ENCODE measurements around the gene CYP19A1. TPM values are rescaled to one million over a fixed set of nuclear protein-coding genes. Genes with fewer than 3 reads are reported as not detected.
A peak's percentile ranks its signal among the peaks of the same experiment; 100 is the strongest.
"Not testable (repeated sequence)": the region's sequence is repeated elsewhere in the genome, so short reads cannot be mapped to it uniquely, and the experiment has no call there.

Gene CYP19A1
- total RNA-seq, 1 donor, result not detected

DNA sequence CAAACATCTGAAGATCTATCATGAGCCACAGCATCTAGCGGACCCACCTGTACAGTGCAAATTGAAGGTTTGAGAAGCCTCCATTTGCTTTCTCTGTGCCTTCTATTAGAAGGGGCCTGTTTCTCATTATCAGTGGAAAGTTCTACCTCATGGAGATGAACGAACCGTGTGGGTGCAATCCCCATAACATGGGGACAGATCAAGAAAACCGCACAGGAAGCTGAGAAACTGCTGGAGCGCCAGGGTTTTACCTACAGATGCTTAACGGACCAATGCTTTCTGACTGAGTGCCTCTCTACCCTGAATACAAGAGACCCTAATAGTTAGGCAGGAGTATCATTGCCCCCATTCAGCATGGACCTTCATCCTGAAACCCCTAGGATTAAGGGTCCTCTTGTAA lies 53.5 kb downstream of the CYP19A1 start:
- TF ChIP-seq CTCF (IDR thresholded peaks at IDR 0.05; ENCODE audit: insufficient read depth, low read depth, low read length), result no peak
- H3K4me3 ChIP-seq (ENCODE audit: low read depth, low read length), result no peak overlapping the region

DNA sequence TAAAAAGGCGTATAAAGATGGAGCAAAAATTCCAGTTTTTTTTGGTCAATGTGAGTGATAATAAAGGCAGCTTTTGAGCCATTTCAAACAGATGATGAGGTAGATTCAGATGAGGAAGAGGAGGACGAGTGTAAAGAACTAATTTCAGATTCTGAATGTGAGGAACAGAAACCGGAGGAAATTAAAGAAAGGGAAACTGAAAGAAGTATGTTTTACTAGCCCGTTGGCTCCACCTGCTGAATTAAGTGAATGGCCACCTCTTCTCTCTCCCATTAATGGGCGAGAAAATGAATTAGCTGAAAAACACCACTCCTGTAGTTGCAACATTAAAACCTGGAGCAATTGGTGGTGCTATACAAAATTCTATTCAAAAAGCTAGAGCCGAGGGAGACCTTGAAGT lies 55.4 kb downstream of the CYP19A1 start:
- no peak overlapping the region for H3K4me3 ChIP-seq (ENCODE audit: low read depth, low read length)
- TF ChIP-seq CTCF (IDR thresholded peaks at IDR 0.05; ENCODE audit: insufficient read depth, low read depth, low read length), result peak; percentile 7
- no peak for DNase-seq (ENCODE audit: low read depth)

More for the DNA sequence above, 53.5 kb downstream of the CYP19A1 start:
- no peak for DNase-seq (ENCODE audit: low read depth)

- not testable (repeated sequence) for H3K4me3 ChIP-seq (ENCODE audit: low read depth, low read length)
- peak; percentile 50 for DNase-seq (ENCODE audit: low read depth)
Measured at GRCh38 chr15:51282241-51282640, 56.2 kb downstream of the CYP19A1 start.

GRCh38 chr15:51281368-51281967 lies 56.9 kb downstream of the CYP19A1 start:
- DNase-seq (ENCODE audit: low read depth), result peak; percentile 69
- peak; percentile 85 for TF ChIP-seq CTCF (IDR thresholded peaks at IDR 0.05; ENCODE audit: insufficient read depth, low read depth, low read length)
- no peak overlapping the region for H3K4me3 ChIP-seq (ENCODE audit: low read depth, low read length)

DNA sequence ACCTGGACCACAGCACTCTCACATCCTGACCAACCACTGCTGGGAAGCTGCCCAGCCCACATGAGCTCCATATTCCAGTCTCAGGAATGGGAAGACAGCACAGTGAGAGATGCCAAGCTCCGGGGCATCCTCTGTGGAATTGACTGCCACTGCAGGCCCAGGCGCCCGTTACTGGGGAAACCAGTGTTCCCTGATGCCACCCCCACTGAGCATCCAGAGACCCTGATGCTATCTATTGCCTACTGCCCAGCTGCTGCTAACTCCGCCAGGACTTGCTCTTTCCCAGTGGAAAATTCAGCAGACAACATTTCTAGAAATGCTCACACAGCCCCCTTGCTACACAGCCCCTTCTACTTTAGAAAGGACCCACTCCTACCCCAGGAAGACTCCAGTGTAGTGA lies 57.6 kb downstream of the CYP19A1 start:
- DNase-seq (ENCODE audit: low read depth), result no peak
- H3K4me3 ChIP-seq (ENCODE audit: low read depth, low read length), result no peak overlapping the region
- no peak for TF ChIP-seq CTCF (IDR thresholded peaks at IDR 0.05; ENCODE audit: insufficient read depth, low read depth, low read length)

DNA sequence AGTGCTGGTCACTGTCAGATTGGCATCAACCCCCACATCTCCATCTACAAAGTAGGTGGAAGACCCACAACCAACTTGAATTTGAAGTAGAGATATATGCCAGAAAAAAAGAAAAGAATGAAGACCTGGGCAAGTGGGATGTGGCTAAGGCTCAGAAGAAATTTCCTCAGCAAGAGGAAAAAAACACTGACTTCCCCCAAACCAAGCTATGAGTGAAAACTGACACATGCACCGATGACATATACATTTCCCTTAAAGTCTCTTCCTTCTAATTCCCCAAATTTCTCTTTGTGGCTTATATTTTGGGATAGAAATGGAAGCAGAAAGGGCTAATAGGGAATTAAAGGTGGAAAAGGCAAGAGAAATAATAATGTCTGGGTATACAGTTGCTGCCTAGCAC lies 59.0 kb downstream of the CYP19A1 start:
- no peak for DNase-seq (ENCODE audit: low read depth)
- no peak for TF ChIP-seq CTCF (IDR thresholded peaks at IDR 0.05; ENCODE audit: insufficient read depth, low read depth, low read length)
- H3K4me3 ChIP-seq (ENCODE audit: low read depth, low read length), result no peak overlapping the region

- TF ChIP-seq CTCF (IDR thresholded peaks at IDR 0.05; ENCODE audit: insufficient read depth, low read depth, low read length), result no peak
- DNase-seq (ENCODE audit: low read depth), result no peak
- no peak overlapping the region for H3K4me3 ChIP-seq (ENCODE audit: low read depth, low read length)
Measured at GRCh38 chr15:51277101-51277500, 61.3 kb downstream of the CYP19A1 start.

Measured in fibroblast of villous mesenchyme (primary cell).